ENCODE results near the gene MYH10.

- TF ChIP-seq CTCF (conservative IDR thresholded peaks at IDR 0.05): no peak
- TF ChIP-seq EZH2 (IDR thresholded peaks at IDR 0.05; ENCODE audit: low read depth): no peak
These were observed 164.8 kb downstream of the MYH10 start for GRCh38 chr17:8465759-8466158.

Measured in PC-9 (cell line).